ENCODE results near the gene CACNB2. TPM values are rescaled to one million over a fixed set of nuclear protein-coding genes. Genes with fewer than 3 reads are reported as not detected.

CACNB2 gene
- total RNA-seq, 2 donors from 2014 or later = 9.8 to 12.1 TPM

GRCh38 chr10:18571780-18572179 is 431.6 kb downstream of the CACNB2 start:
- H3K27me3 ChIP-seq = no peaks in the 10 kb centered on the region
- H3K27ac ChIP-seq = no peak overlapping the region
- no peaks in the 10 kb centered on the region for H3K4me1 ChIP-seq
- H3K9ac ChIP-seq (ENCODE audit: low read depth in 2 of 2, low read length in 2 of 2) = no peak overlapping the region
- TF ChIP-seq, protein P1, sequence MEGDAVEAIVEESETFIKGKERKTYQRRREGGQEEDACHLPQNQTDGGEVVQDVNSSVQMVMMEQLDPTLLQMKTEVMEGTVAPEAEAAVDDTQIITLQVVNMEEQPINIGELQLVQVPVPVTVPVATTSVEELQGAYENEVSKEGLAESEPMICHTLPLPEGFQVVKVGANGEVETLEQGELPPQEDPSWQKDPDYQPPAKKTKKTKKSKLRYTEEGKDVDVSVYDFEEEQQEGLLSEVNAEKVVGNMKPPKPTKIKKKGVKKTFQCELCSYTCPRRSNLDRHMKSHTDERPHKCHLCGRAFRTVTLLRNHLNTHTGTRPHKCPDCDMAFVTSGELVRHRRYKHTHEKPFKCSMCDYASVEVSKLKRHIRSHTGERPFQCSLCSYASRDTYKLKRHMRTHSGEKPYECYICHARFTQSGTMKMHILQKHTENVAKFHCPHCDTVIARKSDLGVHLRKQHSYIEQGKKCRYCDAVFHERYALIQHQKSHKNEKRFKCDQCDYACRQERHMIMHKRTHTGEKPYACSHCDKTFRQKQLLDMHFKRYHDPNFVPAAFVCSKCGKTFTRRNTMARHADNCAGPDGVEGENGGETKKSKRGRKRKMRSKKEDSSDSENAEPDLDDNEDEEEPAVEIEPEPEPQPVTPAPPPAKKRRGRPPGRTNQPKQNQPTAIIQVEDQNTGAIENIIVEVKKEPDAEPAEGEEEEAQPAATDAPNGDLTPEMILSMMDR (IDR thresholded peaks at IDR 0.05) = no peak
- no peak for DNase-seq
- H3K36me3 ChIP-seq = no peaks in the 10 kb centered on the region
- H3K4me3 ChIP-seq = no peak overlapping the region
- no peaks in the 10 kb centered on the region for H3K9me3 ChIP-seq
- intact Hi-C loops (cut with DNase I) = no loop called here

- no peaks in the 10 kb centered on the region for H3K27me3 ChIP-seq
- TF ChIP-seq, protein P1 (IDR thresholded peaks at IDR 0.05) = no peak
- H3K27ac ChIP-seq = no peak overlapping the region
- no peak overlapping the region for H3K9ac ChIP-seq (ENCODE audit: low read depth in 2 of 2, low read length in 2 of 2)
- intact Hi-C loops (cut with DNase I) = no loop called here
- H3K36me3 ChIP-seq = no peaks in the 10 kb centered on the region
- DNase-seq = no peak
- no peaks in the 10 kb centered on the region for H3K9me3 ChIP-seq
- no peaks in the 10 kb centered on the region for H3K4me1 ChIP-seq
- H3K4me3 ChIP-seq = no peak overlapping the region
These were observed 432.8 kb downstream of the CACNB2 start for GRCh38 chr10:18572959-18573561.

GRCh38 chr10:18576586-18576985 is 436.4 kb downstream of the CACNB2 start:
- intact Hi-C loops (cut with DNase I) = no loop called here

DNA sequence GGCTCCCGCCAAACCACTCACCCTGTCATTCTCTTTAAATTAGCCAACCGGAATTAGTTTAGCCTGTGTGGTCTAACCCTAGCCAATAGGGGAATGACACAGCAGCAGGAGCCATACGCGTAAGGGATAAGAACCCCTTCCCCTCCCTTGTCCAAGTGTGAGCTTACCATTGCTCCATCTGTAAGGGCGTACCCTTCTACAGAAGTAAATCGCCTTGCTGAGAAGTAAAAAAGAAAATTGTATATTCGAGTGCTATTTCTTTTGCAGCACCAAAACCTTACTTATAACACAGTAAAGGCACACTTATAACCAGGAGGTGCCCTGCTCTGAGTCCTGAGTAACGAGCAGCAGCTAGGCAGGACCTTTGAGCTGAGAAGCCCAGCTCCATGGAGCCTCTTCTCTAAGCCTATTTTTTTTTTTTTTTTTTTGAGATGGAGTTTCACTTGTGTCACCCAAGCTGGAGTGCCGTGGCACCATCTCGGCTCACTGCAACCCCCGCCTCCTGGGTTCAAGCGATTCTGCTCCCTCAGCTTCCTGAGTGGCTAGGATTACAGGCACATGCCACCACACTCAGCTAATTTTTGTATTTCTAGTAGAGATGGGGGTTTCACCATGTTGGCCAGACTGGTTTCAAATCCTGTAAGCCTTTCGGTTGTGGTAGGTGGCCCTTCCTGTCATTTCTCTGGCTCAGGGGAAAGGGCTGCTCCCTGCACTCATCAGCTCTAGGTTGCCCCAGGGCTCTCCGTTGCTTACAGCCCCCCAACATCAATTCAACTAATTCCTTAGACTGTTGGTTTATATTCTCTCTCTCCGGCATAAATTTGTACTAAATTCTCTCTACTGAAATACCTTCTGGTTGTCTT is 437.8 kb downstream of the CACNB2 start:
- H3K9ac ChIP-seq (ENCODE audit: low read depth in 2 of 2, low read length in 2 of 2) = no peak overlapping the region
- intact Hi-C loops (cut with DNase I) = no loop called here
- no peaks in the 10 kb centered on the region for H3K4me1 ChIP-seq
- H3K27ac ChIP-seq = no peak overlapping the region
- TF ChIP-seq, protein P1 (IDR thresholded peaks at IDR 0.05) = no peak
- no peak overlapping the region for H3K4me3 ChIP-seq
- no peaks in the 10 kb centered on the region for H3K9me3 ChIP-seq
- no peaks in the 10 kb centered on the region for H3K36me3 ChIP-seq
- no peak for DNase-seq
- no peaks in the 10 kb centered on the region for H3K27me3 ChIP-seq

More at GRCh38 chr10:18576586-18576985, 436.4 kb downstream of the CACNB2 start:
- TF ChIP-seq, protein P1 (IDR thresholded peaks at IDR 0.05) = no peak
- no peaks in the 10 kb centered on the region for H3K9me3 ChIP-seq
- no peak for DNase-seq
- no peaks in the 10 kb centered on the region for H3K36me3 ChIP-seq
- H3K9ac ChIP-seq (ENCODE audit: low read depth in 2 of 2, low read length in 2 of 2) = no peak overlapping the region
- H3K4me3 ChIP-seq = no peak overlapping the region
- H3K27me3 ChIP-seq = no peaks in the 10 kb centered on the region
- no peak overlapping the region for H3K27ac ChIP-seq
- no peaks in the 10 kb centered on the region for H3K4me1 ChIP-seq

- DNase-seq = no peak
- H3K4me3 ChIP-seq = no peak overlapping the region
- TF ChIP-seq, protein P1 (IDR thresholded peaks at IDR 0.05) = no peak
- no peaks in the 10 kb centered on the region for H3K9me3 ChIP-seq
- no peak overlapping the region for H3K9ac ChIP-seq (ENCODE audit: low read depth in 2 of 2, low read length in 2 of 2)
- no peaks in the 10 kb centered on the region for H3K27me3 ChIP-seq
- intact Hi-C loops (cut with DNase I) = no loop called here
- H3K27ac ChIP-seq = no peak overlapping the region
- H3K36me3 ChIP-seq = no peaks in the 10 kb centered on the region
- H3K4me1 ChIP-seq = no peaks in the 10 kb centered on the region
These were observed 442.6 kb downstream of the CACNB2 start for GRCh38 chr10:18582803-18583202.

Data from colonic mucosa (tissue), 4 donors.